ENCODE results near the gene L3HYPDH.

L3HYPDH gene

DNA sequence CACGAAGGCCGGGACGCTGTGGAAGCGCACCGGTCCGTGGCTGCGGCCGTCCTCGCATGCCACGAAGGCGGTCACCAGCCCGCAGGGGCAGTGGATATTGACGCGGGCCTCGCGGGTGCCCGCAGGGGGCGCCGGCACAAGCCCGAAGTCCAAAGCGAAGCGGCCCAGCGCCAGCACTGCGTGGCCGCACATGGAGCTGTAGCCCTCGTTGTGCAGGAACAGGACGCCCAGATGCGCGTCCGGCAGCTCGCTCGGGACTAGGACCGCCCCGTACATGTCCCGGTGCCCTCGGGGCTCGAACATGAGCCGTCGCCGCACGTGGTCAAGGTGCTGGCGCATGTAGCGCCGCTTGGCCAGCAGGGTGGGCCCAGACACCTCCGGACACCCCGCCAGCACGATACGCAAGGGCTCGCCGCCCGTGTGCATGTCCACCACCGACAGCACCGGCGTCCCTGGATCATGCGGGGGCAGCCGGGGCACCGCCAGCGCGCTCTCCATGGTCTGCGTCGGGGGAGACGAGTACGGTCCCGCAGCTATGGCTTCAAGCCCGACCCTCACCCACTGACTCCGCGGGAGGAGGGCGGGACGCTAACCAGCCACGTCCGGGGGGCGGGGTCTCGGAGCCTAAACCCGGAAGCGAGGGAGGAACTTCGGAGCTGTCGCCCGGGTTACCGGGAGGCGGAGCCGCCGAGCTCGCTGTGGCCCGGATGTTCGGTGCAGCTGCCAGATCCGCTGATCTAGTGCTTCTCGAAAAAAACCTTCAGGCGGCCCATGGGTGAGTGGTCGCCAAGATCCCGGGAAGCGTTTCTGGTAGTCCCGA, at the start of gene L3HYPDH, which contains the start of gene JKAMP:
TSS of gene L3HYPDH (minus strand) at position 590 of the 820 bp plus-strand sequence. CDS start at position 498, 92 bp downstream.
TSS of gene JKAMP (plus strand) at position 699 of the 820 bp plus-strand sequence. CDS start at position 772, 73 bp downstream.
- DNase-seq = peak; percentile 95 to 99 (median 96)
- intact Hi-C loops (cut with DNase I) = loop anchor here (2.0 kb wide), 1 partner anchor 19 kb away; the partner anchor contains the start of gene GPR135

GRCh38 chr14:59532419-59532818, 48.2 kb upstream of the L3HYPDH start:
- intact Hi-C loops (cut with DNase I) = no loop called here
- no peak for DNase-seq

DNA sequence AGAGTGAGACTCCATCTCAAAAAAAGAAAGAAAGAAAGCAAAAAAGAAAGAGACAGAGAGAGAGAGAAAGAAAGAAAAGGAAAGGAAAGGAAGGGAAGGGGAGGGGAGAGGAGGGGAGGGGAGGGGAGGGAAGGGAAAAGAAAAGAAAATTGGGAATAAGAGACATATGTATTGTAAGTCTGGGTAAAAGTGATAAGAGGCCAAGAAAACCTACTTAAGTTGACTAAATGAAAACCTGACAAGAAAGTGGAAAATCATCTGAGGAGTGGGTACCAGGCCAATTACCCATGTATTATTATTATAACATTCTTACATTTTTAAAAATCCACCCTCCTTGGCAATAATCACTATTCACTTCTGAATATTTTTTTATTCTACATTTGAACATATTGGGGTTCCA, 46.1 kb upstream of the L3HYPDH start:
- intact Hi-C loops (cut with DNase I) = no loop called here
- DNase-seq = no peak

- no peak for DNase-seq
- intact Hi-C loops (cut with DNase I) = no loop called here
Measured at GRCh38 chr14:59529189-59529588, 45.0 kb upstream of the L3HYPDH start.

DNA sequence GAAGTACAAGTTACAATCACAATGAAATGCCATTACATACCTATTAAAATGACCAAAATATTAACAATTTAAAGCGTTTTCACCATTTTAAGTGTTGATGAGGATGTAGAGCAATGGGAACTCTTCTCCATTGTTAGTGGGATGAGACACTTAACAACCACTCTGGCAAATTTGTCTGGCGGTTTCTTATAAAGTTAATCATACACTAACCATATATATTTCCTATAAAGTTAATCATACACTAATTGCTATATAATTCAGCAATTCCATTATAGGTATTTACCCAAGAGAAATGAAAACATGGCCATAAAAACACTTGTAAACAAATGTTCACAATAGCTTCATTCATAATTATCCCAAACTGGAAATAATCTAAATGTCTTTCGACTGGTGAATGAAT, 36.0 kb upstream of the L3HYPDH start:
- intact Hi-C loops (cut with DNase I) = no loop called here
- DNase-seq = no peak

- DNase-seq = peak in 2 of 10 donors; percentile 11 to 75
- intact Hi-C loops (cut with DNase I) = no loop called here
Measured at GRCh38 chr14:59511916-59512575, 27.8 kb upstream of the L3HYPDH start.

DNA sequence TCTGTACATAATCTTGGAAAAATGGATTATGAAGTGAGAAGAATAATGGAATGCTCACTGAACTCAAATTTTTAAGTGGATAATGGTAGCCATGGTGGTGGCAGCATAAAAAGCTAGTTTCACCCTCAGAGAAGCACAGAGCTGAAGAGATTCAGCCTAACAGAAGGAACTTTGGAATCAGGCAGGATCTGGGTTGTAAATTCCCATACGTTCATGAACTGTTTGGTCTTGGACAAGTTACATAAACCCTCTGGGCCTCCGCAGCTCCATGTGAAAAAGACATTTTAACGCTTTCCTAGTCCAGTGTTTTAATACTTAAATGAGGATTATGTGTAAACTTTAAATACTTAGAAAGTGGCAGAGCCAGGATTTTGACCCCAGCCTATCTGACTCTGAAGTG, 26.8 kb upstream of the L3HYPDH start:
- DNase-seq = no peak

DNA sequence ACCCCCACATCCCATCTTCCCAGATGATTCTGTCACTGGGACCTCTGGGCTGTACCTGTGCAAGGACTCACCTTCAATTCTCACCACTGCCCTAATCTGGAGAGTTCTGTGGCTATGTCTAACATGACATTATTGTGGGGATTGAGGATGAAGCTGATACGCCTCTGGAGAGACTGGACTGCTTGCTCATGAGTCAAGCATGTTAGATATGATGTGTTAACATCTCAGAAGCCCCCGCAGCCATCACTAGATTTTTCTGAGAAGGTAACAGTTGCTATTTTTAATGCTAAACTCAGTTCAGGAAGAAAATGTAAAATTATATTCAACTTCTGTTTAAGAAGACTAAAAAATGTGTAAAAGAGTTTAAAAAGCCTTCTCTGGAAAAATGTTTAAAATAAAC, 25.8 kb upstream of the L3HYPDH start:
- intact Hi-C loops (cut with DNase I) = no loop called here
- DNase-seq = no peak

More for the DNA sequence above, 26.8 kb upstream of the L3HYPDH start:
- intact Hi-C loops (cut with DNase I) = no loop called here

GRCh38 chr14:59509101-59509500, 24.9 kb upstream of the L3HYPDH start:
- DNase-seq = no peak
- intact Hi-C loops (cut with DNase I) = loop anchor here (5.0 kb wide), 1 partner anchor 68 kb away; the partner anchor contains the start of gene CCDC175

DNA sequence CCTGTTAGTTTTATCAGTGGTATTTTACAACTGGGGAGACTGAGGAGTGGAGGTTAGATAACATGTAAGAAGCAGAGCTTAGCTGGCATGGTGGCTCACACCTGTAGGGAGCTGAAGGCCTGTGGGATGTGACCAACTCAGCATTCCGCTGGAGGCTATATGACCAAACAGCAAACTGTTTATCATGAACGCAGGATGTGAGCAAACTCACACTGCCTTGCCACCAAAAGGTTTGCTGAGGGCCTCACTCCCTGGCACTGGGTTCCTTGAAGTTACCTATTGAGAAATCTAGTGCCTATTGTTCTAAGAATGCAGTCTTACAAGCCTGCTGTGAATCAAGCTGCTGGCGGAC, 23.5 kb upstream of the L3HYPDH start:
- intact Hi-C loops (cut with DNase I) = loop anchor here (5.0 kb wide), 1 partner anchor 70 kb away; the partner anchor contains the start of gene CCDC175
- no peak for DNase-seq

- intact Hi-C loops (cut with DNase I) = loop anchor here (5.0 kb wide), 1 partner anchor 70 kb away; the partner anchor contains the start of gene CCDC175
Measured at GRCh38 chr14:59507063-59507751, 23.0 kb upstream of the L3HYPDH start.

DNA sequence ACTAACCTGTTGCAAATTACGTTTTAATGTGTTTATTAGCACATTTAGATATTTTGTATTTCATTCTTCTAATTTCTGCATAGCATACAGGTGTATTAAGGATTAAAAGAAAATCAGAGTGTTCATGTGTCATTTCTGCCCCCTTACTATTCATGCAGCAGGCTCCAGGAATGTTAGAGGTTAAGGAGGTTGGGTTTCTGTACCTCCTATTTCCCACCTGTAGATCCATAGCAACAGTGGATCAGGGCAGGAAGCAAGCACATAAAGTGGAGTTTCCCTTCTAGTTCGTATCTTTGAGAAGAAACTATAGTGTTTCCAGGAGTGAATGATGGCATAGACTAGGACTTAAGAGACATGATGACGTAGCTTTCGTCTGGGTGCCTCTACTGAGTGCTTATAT, 19.0 kb upstream of the L3HYPDH start:
- DNase-seq = no peak
- intact Hi-C loops (cut with DNase I) = no loop called here

More at GRCh38 chr14:59507063-59507751, 23.0 kb upstream of the L3HYPDH start:
- DNase-seq = peak in 8 of 10 donors; percentile 23 to 85 (median 59)

DNA sequence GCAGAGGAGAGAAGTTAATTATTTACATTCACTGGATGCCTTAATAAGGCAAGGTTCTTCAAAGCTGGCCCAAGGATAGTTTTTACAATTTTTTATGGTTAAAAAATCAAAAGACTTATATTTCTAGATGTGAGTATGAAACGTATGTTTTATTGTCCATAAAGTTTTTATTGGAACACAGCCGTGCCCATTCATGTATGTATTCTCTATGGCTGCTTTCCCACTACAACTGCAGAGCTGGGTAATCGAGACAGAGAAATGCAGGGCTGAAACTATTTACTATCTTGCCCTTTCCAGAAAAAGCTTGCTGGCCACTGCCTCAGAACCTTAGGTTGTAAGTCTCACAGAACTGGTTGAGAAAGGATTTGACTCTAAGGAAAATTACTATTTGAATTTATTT, 16.5 kb upstream of the L3HYPDH start:
- no peak for DNase-seq
- intact Hi-C loops (cut with DNase I) = no loop called here

GRCh38 chr14:59492384-59492783, 8.2 kb upstream of the L3HYPDH start:
- no peak for DNase-seq
- intact Hi-C loops (cut with DNase I) = no loop called here

- DNase-seq = no peak
- intact Hi-C loops (cut with DNase I) = no loop called here
Measured at GRCh38 chr14:59490756-59491155, 6.5 kb upstream of the L3HYPDH start.

- intact Hi-C loops (cut with DNase I) = loop anchor here (2.0 kb wide), 1 partner anchor 20 kb away; the partner anchor contains the start of gene GPR135
- DNase-seq = no peak
Measured at GRCh38 chr14:59484639-59485175, 499 bp upstream of the L3HYPDH start.

DNA sequence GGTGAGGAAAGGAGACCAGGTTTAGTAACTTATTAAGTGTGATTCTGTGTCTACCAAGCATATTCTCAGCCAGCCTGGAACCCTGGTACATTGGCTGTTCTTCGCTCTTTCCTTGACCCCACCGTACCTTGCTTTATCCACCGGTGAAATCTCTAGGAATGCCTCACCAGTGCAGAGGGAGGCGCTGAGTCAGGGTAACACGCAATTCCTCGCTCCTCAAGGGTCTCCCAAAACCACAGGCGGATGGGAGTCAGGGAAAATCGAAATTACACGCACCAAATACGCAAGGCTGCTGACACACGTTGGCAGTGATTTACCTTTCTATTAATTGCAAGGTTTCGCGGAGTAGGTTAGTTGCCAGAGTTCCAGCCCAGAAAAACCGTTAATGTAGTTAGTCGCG, 845 bp downstream of the L3HYPDH start:
- intact Hi-C loops (cut with DNase I) = no loop called here
- peak in 1 of 10 donors; percentile 9 for DNase-seq

DNA sequence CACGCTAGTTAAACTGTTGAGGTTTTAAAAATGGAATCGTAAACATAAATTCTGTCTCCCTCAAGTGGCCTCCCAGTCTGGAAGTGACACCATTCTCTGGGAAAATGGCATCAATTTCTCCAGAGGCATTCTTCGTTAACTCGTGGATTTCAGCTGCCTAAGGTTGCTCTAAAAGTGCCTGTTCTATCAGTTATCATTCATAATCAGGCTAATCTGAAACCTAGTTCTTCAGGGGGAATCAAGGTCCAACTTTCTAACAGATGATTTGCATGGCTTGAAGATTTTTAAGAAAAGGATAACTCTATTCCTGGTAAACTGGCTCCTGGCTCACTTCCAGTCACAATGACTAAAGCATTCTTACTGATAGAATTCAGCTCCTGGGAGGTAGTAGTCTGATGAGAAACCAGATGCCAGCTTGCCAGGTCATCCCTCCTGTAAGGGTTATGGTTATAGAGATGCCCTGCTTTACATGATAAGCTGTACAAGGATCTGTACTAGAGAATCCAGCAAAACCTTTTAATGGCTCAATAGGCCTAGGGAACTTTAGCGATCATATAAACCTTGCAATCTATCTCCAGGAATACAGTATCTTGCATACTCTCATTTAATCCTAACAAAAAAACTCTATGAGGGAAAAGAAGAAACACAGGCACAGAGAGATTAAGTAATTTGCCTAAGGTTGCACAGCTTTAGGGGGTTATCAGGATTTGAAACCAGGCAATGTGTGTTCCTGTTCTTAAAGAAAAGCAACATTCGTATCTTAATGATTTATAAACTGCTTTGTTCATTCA, 1.5 kb downstream of the L3HYPDH start:
- intact Hi-C loops (cut with DNase I) = no loop called here
- no peak for DNase-seq

DNA sequence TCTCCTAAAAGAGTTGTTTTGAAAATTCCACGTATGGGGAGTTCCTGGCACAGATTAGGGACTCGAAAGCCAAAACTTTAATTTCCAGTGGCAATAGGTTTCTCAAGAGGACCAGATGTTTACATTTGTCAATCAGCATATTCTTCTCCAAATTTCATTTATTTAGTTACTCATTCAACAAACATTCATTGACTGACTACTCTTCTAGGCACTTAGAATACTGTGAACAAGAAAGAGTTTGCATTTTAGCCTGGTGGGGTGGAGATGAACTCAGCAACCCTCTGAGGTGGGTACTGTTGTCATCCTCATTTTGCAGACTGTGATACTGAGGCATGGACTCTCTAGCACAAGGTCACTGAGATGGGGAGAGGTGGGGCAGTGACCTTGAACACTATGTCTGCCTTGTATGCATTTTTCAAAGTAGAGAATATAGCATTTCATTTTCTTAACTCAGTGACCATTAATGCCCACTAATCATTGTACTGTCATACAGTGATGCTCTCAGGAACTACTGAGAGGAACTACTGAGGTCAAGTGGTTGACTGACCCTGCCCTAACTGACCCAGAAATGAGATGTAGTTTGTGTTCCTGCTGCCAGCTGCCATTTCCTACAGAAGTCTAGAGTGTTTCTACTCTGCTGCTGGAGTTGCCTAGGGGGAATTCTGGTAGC, 2.2 kb downstream of the L3HYPDH start:
- DNase-seq = no peak
- intact Hi-C loops (cut with DNase I) = no loop called here

Measured in posterior cingulate gyrus (tissue), 11 donors.